Adrenal gland (tissue), 5 donors: Measurements from ENCODE around the gene IL1RAPL1.

Experiments used
- CTCF ChIP-seq, 6 experiments: fragments of 450-650 bp in 4 of 6; fragments of 200-600 bp in 2 of 6; sonication (generic) in 1 of 6; IDR thresholded peaks; 1 replicate in 5 of 6; 2 replicates in 1 of 6; pipeline versions ENCODE4 v1.5.1 to v1.8.0; 2016 to 2021; ENCODE audit warnings: antibody characterized with exemption in 6 of 6, mild to moderate bottlenecking in 2 of 6, moderate library complexity in 1 of 6
- POLR2A ChIP-seq, 2 donors: fragments of 450-650 bp; IDR thresholded peaks; one replicate each; pipeline ENCODE4 v1.6.1; 2017; ENCODE audit warnings: antibody characterized with exemption in 2 of 2, mild to moderate bottlenecking in 2 of 2, moderate library complexity in 1 of 2
- donor health status: DM: no; HTN: no; CAD: no.

- TF ChIP-seq CTCF (IDR thresholded peaks at IDR 0.05) (no peak), POLR2A (IDR thresholded peaks at IDR 0.05) (no peak)
Measured at GRCh38 chrX:28585767-28586166, 1.5 kb upstream of the IL1RAPL1 start.
